Raji (cell line): Measurements from ENCODE around the gene HTR1D.

Experiments used
- POLR2A ChIP-seq: IDR thresholded peaks from 2 replicates; pipeline ENCODE4 v1.6.1; 2011; ENCODE audit warnings: low read depth, low read length, control low read depth; ENCODE audit not compliant: insufficient read depth

Gene HTR1D

GRCh38 chr1:23217421-23218115 lies at the start of gene HTR1D:
HTR1D (minus strand) TSS chr1:23217502; CDS start chr1:23194219, 23,283 bp downstream.
- no peak for TF ChIP-seq POLR2A

GRCh38 chr1:23263380-23263887 lies 46.1 kb upstream of the HTR1D start:
- TF ChIP-seq POLR2A: no peak

- TF ChIP-seq POLR2A: no peak
Measured at GRCh38 chr1:23254584-23254983, 37.3 kb upstream of the HTR1D start.

GRCh38 chr1:23251812-23252211 lies 34.5 kb upstream of the HTR1D start:
- no peak for TF ChIP-seq POLR2A

- TF ChIP-seq POLR2A: no peak
Measured at GRCh38 chr1:23249787-23250454, 32.6 kb upstream of the HTR1D start.

GRCh38 chr1:23247276-23247675 lies 30.0 kb upstream of the HTR1D start:
- TF ChIP-seq POLR2A: no peak

GRCh38 chr1:23246274-23246673 lies 29.0 kb upstream of the HTR1D start:
- no peak for TF ChIP-seq POLR2A

GRCh38 chr1:23244256-23244761 lies 27.0 kb upstream of the HTR1D start:
- TF ChIP-seq POLR2A: no peak

- no peak for TF ChIP-seq POLR2A
Measured at GRCh38 chr1:23242414-23242813, 25.1 kb upstream of the HTR1D start.

- no peak for TF ChIP-seq POLR2A
Measured at GRCh38 chr1:23239638-23240295, 22.5 kb upstream of the HTR1D start.

- no peak for TF ChIP-seq POLR2A
Measured at GRCh38 chr1:23238565-23238964, 21.3 kb upstream of the HTR1D start.

GRCh38 chr1:23237508-23237907 lies 20.2 kb upstream of the HTR1D start:
- no peak for TF ChIP-seq POLR2A

- no peak for TF ChIP-seq POLR2A
Measured at GRCh38 chr1:23227806-23228205, 10.5 kb upstream of the HTR1D start.

GRCh38 chr1:23224739-23225648 lies 7.7 kb upstream of the HTR1D start:
- TF ChIP-seq POLR2A: no peak

GRCh38 chr1:23222742-23223141 lies 5.4 kb upstream of the HTR1D start:
- TF ChIP-seq POLR2A: no peak
